ENCODE results near the gene OR5AK2.

The OR5AK2 gene

DNA sequence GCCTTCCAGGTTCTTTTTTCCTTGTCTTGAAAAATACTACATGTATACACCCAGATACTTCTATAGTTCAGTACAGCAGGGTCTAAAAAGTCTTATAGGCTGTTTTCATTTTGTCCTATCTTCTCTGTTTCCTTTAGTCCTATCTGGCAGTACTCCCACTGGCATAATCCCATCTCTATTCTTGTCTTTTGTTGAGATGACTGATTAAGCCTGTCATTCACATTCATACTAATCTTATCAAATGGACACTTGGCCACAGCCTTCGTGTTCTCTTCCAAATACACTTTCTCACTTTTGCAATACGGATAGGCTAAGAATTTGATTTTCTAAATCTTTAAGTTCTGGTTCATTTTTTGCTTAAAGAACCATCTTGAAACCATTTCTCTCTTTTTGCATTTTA is 42.8 kb downstream of the OR5AK2 start:
- TF ChIP-seq, protein P1, sequence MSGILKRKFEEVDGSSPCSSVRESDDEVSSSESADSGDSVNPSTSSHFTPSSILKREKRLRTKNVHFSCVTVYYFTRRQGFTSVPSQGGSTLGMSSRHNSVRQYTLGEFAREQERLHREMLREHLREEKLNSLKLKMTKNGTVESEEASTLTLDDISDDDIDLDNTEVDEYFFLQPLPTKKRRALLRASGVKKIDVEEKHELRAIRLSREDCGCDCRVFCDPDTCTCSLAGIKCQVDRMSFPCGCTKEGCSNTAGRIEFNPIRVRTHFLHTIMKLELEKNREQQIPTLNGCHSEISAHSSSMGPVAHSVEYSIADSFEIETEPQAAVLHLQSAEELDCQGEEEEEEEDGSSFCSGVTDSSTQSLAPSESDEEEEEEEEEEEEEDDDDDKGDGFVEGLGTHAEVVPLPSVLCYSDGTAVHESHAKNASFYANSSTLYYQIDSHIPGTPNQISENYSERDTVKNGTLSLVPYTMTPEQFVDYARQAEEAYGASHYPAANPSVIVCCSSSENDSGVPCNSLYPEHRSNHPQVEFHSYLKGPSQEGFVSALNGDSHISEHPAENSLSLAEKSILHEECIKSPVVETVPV (CRISPR knock-in tag; IDR thresholded peaks at IDR 0.05), result no peak
- TF ChIP-seq ESRRG (CRISPR knock-in tag; IDR thresholded peaks at IDR 0.05) (no peak), SNAI2 (CRISPR knock-in tag; IDR thresholded peaks at IDR 0.05) (no peak), RARB (CRISPR knock-in tag; IDR thresholded peaks at IDR 0.05) (no peak), GLIS3 (CRISPR knock-in tag; IDR thresholded peaks at IDR 0.05) (no peak), PPARA (CRISPR knock-in tag; IDR thresholded peaks at IDR 0.05; ENCODE audit: borderline replicate concordance) (no peak), ZNF8 (CRISPR knock-in tag; IDR thresholded peaks at IDR 0.05) (no peak), ARNTL (CRISPR knock-in tag; IDR thresholded peaks at IDR 0.05; ENCODE audit: borderline replicate concordance, low read depth) (no peak), CSDC2 (CRISPR knock-in tag; IDR thresholded peaks at IDR 0.05) (no peak), ZNF70 (CRISPR knock-in tag; IDR thresholded peaks at IDR 0.05) (no peak), TOX (CRISPR knock-in tag; IDR thresholded peaks at IDR 0.05; ENCODE audit: borderline replicate concordance) (no peak), ZFP3 (CRISPR knock-in tag; IDR thresholded peaks at IDR 0.05) (no peak), TCF4 (CRISPR knock-in tag; IDR thresholded peaks at IDR 0.05; ENCODE audit: borderline replicate concordance) (no peak), ZC3H10 (CRISPR knock-in tag; IDR thresholded peaks at IDR 0.05) (no peak), ISL1 (CRISPR knock-in tag; IDR thresholded peaks at IDR 0.05) (no peak)
- TF ChIP-seq, protein P2, sequence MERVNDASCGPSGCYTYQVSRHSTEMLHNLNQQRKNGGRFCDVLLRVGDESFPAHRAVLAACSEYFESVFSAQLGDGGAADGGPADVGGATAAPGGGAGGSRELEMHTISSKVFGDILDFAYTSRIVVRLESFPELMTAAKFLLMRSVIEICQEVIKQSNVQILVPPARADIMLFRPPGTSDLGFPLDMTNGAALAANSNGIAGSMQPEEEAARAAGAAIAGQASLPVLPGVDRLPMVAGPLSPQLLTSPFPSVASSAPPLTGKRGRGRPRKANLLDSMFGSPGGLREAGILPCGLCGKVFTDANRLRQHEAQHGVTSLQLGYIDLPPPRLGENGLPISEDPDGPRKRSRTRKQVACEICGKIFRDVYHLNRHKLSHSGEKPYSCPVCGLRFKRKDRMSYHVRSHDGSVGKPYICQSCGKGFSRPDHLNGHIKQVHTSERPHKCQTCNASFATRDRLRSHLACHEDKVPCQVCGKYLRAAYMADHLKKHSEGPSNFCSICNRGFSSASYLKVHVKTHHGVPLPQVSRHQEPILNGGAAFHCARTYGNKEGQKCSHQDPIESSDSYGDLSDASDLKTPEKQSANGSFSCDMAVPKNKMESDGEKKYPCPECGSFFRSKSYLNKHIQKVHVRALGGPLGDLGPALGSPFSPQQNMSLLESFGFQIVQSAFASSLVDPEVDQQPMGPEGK (CRISPR knock-in tag; IDR thresholded peaks at IDR 0.05; ENCODE audit: borderline replicate concordance), result no peak
- no peak for ATAC-seq
